GM12865 (cell line): Measurements from ENCODE around the gene PPP2R2B.

ENCODE experiments used
- DNase-seq: peaks from one replicate; pipeline ENCODE4 v3.0.0; 2010; ENCODE audit warnings: low read depth
- H3K4me3 ChIP-seq: 2 replicates; pipeline ENCODE4 v1.5.1; 2011; ENCODE audit warnings: mild to moderate bottlenecking, low read depth, low read length, control low read depth
- TF ChIP-seq, protein P1 (sequence below): IDR thresholded peaks from 2 replicates; pipeline ENCODE4 v1.5.1; 2011; ENCODE audit warnings: low read length, control low read depth, low read depth, inconsistent platforms; ENCODE audit not compliant: insufficient read depth; ENCODE audit errors: missing control alignments

Gene PPP2R2B

DNA sequence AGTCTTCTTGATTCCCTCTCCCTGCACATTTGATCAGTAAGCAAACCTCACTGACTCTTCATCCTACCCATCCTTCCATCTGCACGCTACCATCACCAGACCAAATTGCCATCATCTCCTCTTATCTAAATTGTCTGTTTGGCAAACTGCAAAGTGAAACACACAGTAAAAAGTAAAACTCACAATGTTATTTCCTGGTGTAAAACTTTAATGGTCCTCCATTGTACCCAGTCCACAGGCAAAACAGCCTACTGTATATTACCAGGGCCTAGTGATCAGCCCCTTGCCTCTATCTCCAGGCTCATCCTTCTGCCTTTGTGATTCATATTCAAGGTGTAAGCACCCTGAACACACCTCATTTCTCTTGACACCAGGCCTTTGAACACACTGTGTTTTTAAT lies 279.3 kb downstream of the PPP2R2B start:
- no peak overlapping the region for H3K4me3 ChIP-seq
- TF ChIP-seq, protein P1, sequence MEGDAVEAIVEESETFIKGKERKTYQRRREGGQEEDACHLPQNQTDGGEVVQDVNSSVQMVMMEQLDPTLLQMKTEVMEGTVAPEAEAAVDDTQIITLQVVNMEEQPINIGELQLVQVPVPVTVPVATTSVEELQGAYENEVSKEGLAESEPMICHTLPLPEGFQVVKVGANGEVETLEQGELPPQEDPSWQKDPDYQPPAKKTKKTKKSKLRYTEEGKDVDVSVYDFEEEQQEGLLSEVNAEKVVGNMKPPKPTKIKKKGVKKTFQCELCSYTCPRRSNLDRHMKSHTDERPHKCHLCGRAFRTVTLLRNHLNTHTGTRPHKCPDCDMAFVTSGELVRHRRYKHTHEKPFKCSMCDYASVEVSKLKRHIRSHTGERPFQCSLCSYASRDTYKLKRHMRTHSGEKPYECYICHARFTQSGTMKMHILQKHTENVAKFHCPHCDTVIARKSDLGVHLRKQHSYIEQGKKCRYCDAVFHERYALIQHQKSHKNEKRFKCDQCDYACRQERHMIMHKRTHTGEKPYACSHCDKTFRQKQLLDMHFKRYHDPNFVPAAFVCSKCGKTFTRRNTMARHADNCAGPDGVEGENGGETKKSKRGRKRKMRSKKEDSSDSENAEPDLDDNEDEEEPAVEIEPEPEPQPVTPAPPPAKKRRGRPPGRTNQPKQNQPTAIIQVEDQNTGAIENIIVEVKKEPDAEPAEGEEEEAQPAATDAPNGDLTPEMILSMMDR: no peak
- no peak for DNase-seq

DNA sequence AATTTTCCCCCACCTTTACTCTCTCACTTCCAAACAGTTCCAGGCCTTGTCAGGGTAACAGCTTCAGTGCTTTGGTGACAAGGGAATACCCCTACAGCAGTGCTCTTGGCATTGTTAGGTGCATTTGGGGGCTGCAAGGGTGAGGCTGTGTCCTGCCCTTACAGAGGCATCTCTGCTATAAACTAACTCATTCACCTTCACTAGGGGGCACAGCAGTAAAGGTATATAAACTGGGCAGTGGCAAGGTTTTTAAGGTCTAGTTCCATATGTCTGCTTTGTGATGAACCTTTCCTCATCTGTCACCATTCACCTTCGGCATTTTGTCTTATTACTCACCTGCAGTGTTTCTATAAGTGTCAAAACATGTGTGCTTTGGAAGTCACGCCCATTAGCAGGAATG lies 283.5 kb downstream of the PPP2R2B start:
- TF ChIP-seq, protein P1: no peak
- H3K4me3 ChIP-seq: no peak overlapping the region
- no peak for DNase-seq

DNA sequence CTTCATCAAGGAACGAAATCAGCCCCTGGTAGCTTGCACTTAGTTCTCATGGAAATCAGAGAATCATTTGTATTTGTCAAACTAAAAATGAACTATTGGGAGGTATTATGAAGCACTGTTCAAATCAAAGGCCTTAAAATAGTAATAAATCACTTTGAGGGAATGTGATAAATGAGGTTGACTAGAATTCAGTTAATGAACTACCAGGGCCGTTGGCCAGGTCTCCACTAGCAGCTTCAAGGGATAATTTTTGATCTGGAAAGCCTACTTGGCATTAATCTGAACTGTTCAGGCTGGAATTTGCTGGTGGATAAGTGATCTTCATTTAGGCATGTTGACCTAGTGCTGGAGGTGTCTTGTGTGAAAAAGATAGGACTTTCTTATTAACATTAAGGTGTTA lies 286.2 kb downstream of the PPP2R2B start:
- no peak for DNase-seq
- no peak overlapping the region for H3K4me3 ChIP-seq
- TF ChIP-seq, protein P1: no peak

DNA sequence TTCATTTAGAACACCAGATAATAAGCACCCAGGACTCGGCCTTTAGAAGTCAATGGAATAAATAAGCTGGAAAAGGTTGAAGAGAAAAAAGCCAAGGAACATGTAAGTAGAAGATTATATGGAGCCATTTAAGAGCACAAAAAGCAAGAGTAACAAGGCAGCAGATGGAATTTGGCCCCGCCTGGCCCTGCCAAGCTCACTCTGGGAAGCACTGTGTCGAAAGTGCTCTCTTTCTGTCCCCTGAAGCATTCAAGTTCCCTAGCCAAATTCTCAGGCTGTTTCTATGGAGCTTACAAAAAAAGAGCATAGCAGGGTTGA lies 289.6 kb downstream of the PPP2R2B start:
- no peak overlapping the region for H3K4me3 ChIP-seq
- TF ChIP-seq, protein P1: no peak
- DNase-seq: no peak

DNA sequence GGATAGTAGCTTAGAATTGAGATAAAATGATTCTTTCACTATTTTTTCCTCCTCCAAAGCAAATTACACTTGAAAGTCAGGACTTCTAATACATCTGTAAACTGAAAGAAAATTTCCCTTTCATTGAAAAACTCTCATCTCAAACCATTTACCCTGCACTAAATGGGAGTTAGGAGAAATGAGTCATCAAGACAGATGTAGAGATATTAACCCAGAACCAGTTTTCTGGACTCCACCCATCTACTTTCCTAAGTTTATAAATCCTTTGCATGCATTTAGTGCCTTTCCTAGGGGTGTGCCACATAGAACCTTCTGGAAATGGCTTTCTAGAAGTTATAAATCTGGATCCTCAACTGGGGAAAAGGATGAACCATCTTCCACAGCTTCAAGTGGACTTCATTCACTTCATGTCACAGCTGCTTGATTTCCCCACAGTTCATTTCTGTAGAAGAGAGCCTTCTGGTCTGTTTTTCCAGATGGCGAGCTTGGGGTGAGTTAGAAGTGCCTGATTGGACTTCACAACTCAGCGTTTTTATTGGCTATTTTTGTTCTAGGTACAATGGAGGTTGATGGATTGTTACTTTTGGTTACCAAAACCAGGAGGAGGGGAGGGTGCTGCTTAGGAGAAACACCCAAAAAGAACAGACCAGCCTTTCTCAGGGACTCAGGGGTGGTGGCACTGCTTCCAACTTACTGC lies 290.1 kb downstream of the PPP2R2B start:
- H3K4me3 ChIP-seq: no peak overlapping the region
- DNase-seq: no peak

DNA sequence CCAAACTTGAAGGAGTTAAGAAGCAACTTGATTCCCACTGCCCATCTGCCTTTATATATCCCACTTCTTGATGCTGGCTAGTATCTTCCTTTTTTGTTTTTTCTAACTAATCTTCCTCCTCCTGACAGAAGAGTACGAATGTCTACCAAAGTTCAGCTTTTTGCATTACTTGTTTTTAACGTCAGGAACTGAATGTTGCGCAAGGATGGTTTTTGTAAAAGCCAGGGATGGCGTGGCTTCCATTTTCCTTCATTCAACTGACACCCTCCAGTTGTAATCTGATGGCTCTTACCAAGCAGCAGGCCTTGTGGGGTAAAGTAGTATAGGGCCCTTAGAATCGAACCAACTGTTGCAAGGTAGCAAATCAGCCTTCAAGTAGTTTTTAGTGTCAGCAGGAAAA lies 291.8 kb downstream of the PPP2R2B start:
- no peak overlapping the region for H3K4me3 ChIP-seq
- no peak for DNase-seq
- TF ChIP-seq, protein P1: no peak

More for the DNA sequence above, 290.1 kb downstream of the PPP2R2B start:
- TF ChIP-seq, protein P1: no peak

DNA sequence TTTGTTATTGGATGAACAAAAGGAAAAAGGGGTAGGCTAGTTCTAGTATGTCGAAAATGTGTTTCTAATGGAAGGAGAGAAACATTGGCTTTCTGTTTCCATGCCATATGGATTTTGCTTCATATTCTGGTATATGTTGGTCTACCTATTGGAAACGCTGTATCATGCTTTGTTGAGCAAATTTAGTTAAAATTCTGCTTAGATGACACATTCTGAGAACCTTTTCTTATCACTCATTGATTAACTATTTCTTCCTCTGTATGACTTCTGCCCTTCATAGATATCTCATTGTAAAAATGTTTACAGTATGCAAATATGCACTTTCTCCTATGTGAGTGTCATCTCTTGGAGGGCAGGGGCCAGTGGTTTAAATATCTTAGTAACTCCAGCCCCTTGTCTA lies 293.8 kb downstream of the PPP2R2B start:
- DNase-seq: no peak

More for the DNA sequence above, 293.8 kb downstream of the PPP2R2B start:
- no peak overlapping the region for H3K4me3 ChIP-seq
- TF ChIP-seq, protein P1: no peak
